ENCODE data around the gene NDFIP1.

The NDFIP1 gene

GRCh38 chr5:142119051-142119625 lies 10.6 kb downstream of the NDFIP1 start:
- TF ChIP-seq EZH2 (IDR thresholded peaks at IDR 0.05; ENCODE audit: borderline replicate concordance, low read depth, low read length, severe bottlenecking): no peak
- no peak for TF ChIP-seq CTCF (IDR thresholded peaks at IDR 0.05; ENCODE audit: borderline replicate concordance, extremely low read depth, low read length, poor library complexity, severe bottlenecking)
- peaks cover 38% of the 10 kb centered on the region; the same call in 1 of the 2 replicates for H4K20me1 ChIP-seq (ENCODE audit: insufficient read depth, low read length)

GRCh38 chr5:142120247-142120935 lies 11.8 kb downstream of the NDFIP1 start:
- H3K36me3 ChIP-seq (ENCODE audit: insufficient read depth, low read length): peaks cover 28% of the 10 kb centered on the region
- H4K20me1 ChIP-seq (ENCODE audit: insufficient read depth, low read length): peaks cover 40% of the 10 kb centered on the region; the same call in 1 of the 2 replicates
- no peak overlapping the region for H3K9ac ChIP-seq (ENCODE audit: low read depth, low read length)
- H3K4me2 ChIP-seq (ENCODE audit: insufficient read depth, low read length): no peak overlapping the region
- ATAC-seq (ENCODE audit: insufficient read depth, low read depth): no peak
- no peak overlapping the region for H2AFZ ChIP-seq (ENCODE audit: low read depth, low read length)
- H3K27me3 ChIP-seq (ENCODE audit: insufficient read depth, low read length, poor library complexity): no peaks in the 10 kb centered on the region
- H3K4me1 ChIP-seq (ENCODE audit: insufficient read depth, low read length): peaks cover 3% of the 10 kb centered on the region; the same call in 1 of the 2 replicates
- no peaks in the 10 kb centered on the region for H3K9me3 ChIP-seq (ENCODE audit: insufficient read depth, low read length, severe bottlenecking)
- no peak overlapping the region for H3K27ac ChIP-seq (ENCODE audit: low read length)
- no peak for TF ChIP-seq EZH2 (IDR thresholded peaks at IDR 0.05; ENCODE audit: borderline replicate concordance, low read depth, low read length, severe bottlenecking)
- no peak for TF ChIP-seq CTCF (IDR thresholded peaks at IDR 0.05; ENCODE audit: borderline replicate concordance, extremely low read depth, low read length, poor library complexity, severe bottlenecking)
- H3K4me3 ChIP-seq (ENCODE audit: low read depth in 1 of 2, low read length in 2 of 2): no peak overlapping the region
- no peak for DNase-seq
- H3K79me2 ChIP-seq (ENCODE audit: insufficient read depth, low read length): peaks cover 96% of the 10 kb centered on the region

More at GRCh38 chr5:142119051-142119625, 10.6 kb downstream of the NDFIP1 start:
- H3K27ac ChIP-seq (ENCODE audit: low read length): no peak overlapping the region
- no peak overlapping the region for H3K4me3 ChIP-seq (ENCODE audit: low read depth in 1 of 2, low read length in 2 of 2)
- H2AFZ ChIP-seq (ENCODE audit: low read depth, low read length): no peak overlapping the region
- H3K79me2 ChIP-seq (ENCODE audit: insufficient read depth, low read length): peaks cover 96% of the 10 kb centered on the region
- H3K36me3 ChIP-seq (ENCODE audit: insufficient read depth, low read length): peaks cover 28% of the 10 kb centered on the region
- no peaks in the 10 kb centered on the region for H3K27me3 ChIP-seq (ENCODE audit: insufficient read depth, low read length, poor library complexity)
- DNase-seq (no peak), ATAC-seq (ENCODE audit: insufficient read depth, low read depth) (no peak)
- no peak overlapping the region for H3K4me2 ChIP-seq (ENCODE audit: insufficient read depth, low read length)
- H3K4me1 ChIP-seq (ENCODE audit: insufficient read depth, low read length): peaks cover 3% of the 10 kb centered on the region; the same call in 1 of the 2 replicates
- no peaks in the 10 kb centered on the region for H3K9me3 ChIP-seq (ENCODE audit: insufficient read depth, low read length, severe bottlenecking)
- no peak overlapping the region for H3K9ac ChIP-seq (ENCODE audit: low read depth, low read length)

- no peak overlapping the region for H2AFZ ChIP-seq (ENCODE audit: low read depth, low read length)
- H3K9me3 ChIP-seq (ENCODE audit: insufficient read depth, low read length, severe bottlenecking): no peaks in the 10 kb centered on the region
- H3K4me3 ChIP-seq (ENCODE audit: low read depth in 1 of 2, low read length in 2 of 2): no peak overlapping the region
- TF ChIP-seq CTCF (IDR thresholded peaks at IDR 0.05; ENCODE audit: borderline replicate concordance, extremely low read depth, low read length, poor library complexity, severe bottlenecking) (no peak), EZH2 (IDR thresholded peaks at IDR 0.05; ENCODE audit: borderline replicate concordance, low read depth, low read length, severe bottlenecking) (no peak)
- H4K20me1 ChIP-seq (ENCODE audit: insufficient read depth, low read length): peaks cover 42% of the 10 kb centered on the region; the same call in 1 of the 2 replicates
- no peaks in the 10 kb centered on the region for H3K4me1 ChIP-seq (ENCODE audit: insufficient read depth, low read length)
- H3K9ac ChIP-seq (ENCODE audit: low read depth, low read length): no peak overlapping the region
- no peaks in the 10 kb centered on the region for H3K27me3 ChIP-seq (ENCODE audit: insufficient read depth, low read length, poor library complexity)
- DNase-seq (no peak), ATAC-seq (ENCODE audit: insufficient read depth, low read depth) (no peak)
- no peak overlapping the region for H3K27ac ChIP-seq (ENCODE audit: low read length)
- H3K79me2 ChIP-seq (ENCODE audit: insufficient read depth, low read length): peaks cover 96% of the 10 kb centered on the region
- H3K36me3 ChIP-seq (ENCODE audit: insufficient read depth, low read length): peaks cover 28% of the 10 kb centered on the region
- H3K4me2 ChIP-seq (ENCODE audit: insufficient read depth, low read length): no peak overlapping the region
Observed at GRCh38 chr5:142122121-142122520, 13.5 kb downstream of the NDFIP1 start.
